HepG2 (cell line): ENCODE measurements around the gene CD79A. TPM values are rescaled to one million over a fixed set of nuclear protein-coding genes. Genes with fewer than 3 reads are reported as not detected.
A peak's percentile ranks its signal among the peaks of the same experiment; 100 is the strongest.

Experiments used
- CBX5 ChIP-seq: sonication (generic); formaldehyde crosslinking; IDR thresholded peaks from 2 replicates; pipeline ENCODE4 v1.4.0; 2020; ENCODE audit warnings: missing genetic modification reagents, borderline replicate concordance
- DMTF1 ChIP-seq: sonication (generic); formaldehyde crosslinking; IDR thresholded peaks from 2 replicates; pipeline ENCODE4 v1.4.0; 2020; ENCODE audit warnings: mild to moderate bottlenecking, missing genetic modification reagents
- ELF1 ChIP-seq: sonication (generic); formaldehyde crosslinking; IDR thresholded peaks from 2 replicates; pipeline ENCODE4 v1.4.0; 2020; ENCODE audit warnings: missing genetic modification reagents
- ETV5 ChIP-seq: IDR thresholded peaks from 2 replicates; pipeline ENCODE4 v1.6.1; 2018; ENCODE audit warnings: missing biosample characterization, missing genetic modification reagents, inconsistent platforms, borderline replicate concordance
- FOXO1 ChIP-seq: sonication (generic); formaldehyde crosslinking; IDR thresholded peaks from 2 replicates; pipeline ENCODE4 v1.4.0; 2020; ENCODE audit warnings: missing genetic modification reagents
- HCFC1 ChIP-seq: fragments of 150-350 bp; IDR thresholded peaks from 2 replicates; pipeline ENCODE4 v1.6.1; 2014; ENCODE audit warnings: low read depth, low read length
- IKZF5 ChIP-seq: IDR thresholded peaks from 2 replicates; pipeline ENCODE4 v1.6.1; 2018; ENCODE audit warnings: missing genetic modification reagents, mild to moderate bottlenecking, missing compliant biosample characterization
- MXD4 ChIP-seq: IDR thresholded peaks from 2 replicates; pipeline ENCODE4 v1.6.1; 2016; ENCODE audit warnings: mild to moderate bottlenecking, missing biosample characterization, missing genetic modification reagents
- SMC3 ChIP-seq: IDR thresholded peaks from 2 replicates; pipeline ENCODE4 v1.6.1; 2011; ENCODE audit warnings: low read length, improper control_type of control experiment
- ZNF121 ChIP-seq: sonication (generic); formaldehyde crosslinking; IDR thresholded peaks from 2 replicates; pipeline ENCODE4 v1.5.0; 2020; ENCODE audit warnings: mild to moderate bottlenecking, missing genetic modification reagents
- ZNF253 ChIP-seq: sonication (generic); formaldehyde crosslinking; IDR thresholded peaks from 2 replicates; pipeline ENCODE4 v1.8.0; 2022; ENCODE audit warnings: mild to moderate bottlenecking, missing genetic modification reagents, borderline replicate concordance
- ZNF354B ChIP-seq: sonication (generic); formaldehyde crosslinking; IDR thresholded peaks from 2 replicates; pipeline ENCODE4 v1.8.0; 2022; ENCODE audit warnings: mild to moderate bottlenecking, missing genetic modification reagents
- ZNF646 ChIP-seq: sonication (generic); formaldehyde crosslinking; IDR thresholded peaks from 2 replicates; pipeline ENCODE4 v1.9.0; 2021; ENCODE audit warnings: mild to moderate bottlenecking, missing genetic modification reagents
- ZNF670 ChIP-seq: sonication (generic); formaldehyde crosslinking; IDR thresholded peaks from 2 replicates; pipeline ENCODE4 v1.8.0; 2022; ENCODE audit warnings: mild to moderate bottlenecking, missing genetic modification reagents, borderline replicate concordance
- ZNF691 ChIP-seq: sonication (generic); formaldehyde crosslinking; IDR thresholded peaks from 2 replicates; pipeline ENCODE4 v1.4.0; 2020; ENCODE audit warnings: missing genetic modification reagents, low read depth, mild to moderate bottlenecking, borderline replicate concordance
- ZNF83 ChIP-seq: sonication (generic); formaldehyde crosslinking; IDR thresholded peaks from 2 replicates; pipeline ENCODE4 v1.4.0; 2020; ENCODE audit warnings: missing genetic modification reagents, mild to moderate bottlenecking, borderline replicate concordance
- ZNF850 ChIP-seq: sonication (generic); formaldehyde crosslinking; conservative IDR thresholded peaks from 2 replicates; pipeline ENCODE4 v1.9.0; 2021; ENCODE audit warnings: mild to moderate bottlenecking, missing genetic modification reagents
- ZSCAN12 ChIP-seq: sonication (generic); formaldehyde crosslinking; IDR thresholded peaks from 2 replicates; pipeline ENCODE4 v1.9.0; 2021; ENCODE audit warnings: mild to moderate bottlenecking, missing genetic modification reagents
- polyA plus RNA-seq, 8 experiments: library from polyadenylated mRNA; depleted of rRNA in 3 of 8; stranded (reverse) in 7 of 8; unstranded in 1 of 8; fragments of >200 nt; fragmentation: Illumina TruSeq in 4 of 8; extraction: Trizol in 4 of 8; gene quantifications; 2 replicates each; pipeline versions ENCODE4 v1.2.1 to v1.2.3, GENCODE V29; 2011 to 2016; ENCODE audit warnings: low read depth in 4 of 8, missing spikeins in 1 of 8, mixed read lengths in 1 of 8; ENCODE audit not compliant: insufficient read depth in 1 of 8
- total RNA-seq, 5 experiments: library from RNA; depleted of rRNA; stranded (reverse); fragments of >200 nt; fragmentation: Illumina TruSeq; extraction: Trizol; gene quantifications; 2 replicates each; pipeline ENCODE4 v1.2.3, GENCODE V29; 2016; ENCODE audit warnings: low read depth in 1 of 5

CD79A gene
- total and polyA plus RNA-seq, 2 of the 13 experiments (the other 11 are each of a cell fraction or from before 2014, with no cell fraction given) = 0.24 to 0.33 TPM

- TF ChIP-seq FOXO1 (CRISPR knock-in tag) (0 out of 2 replicates have a peak, but pooled peaks have one; percentile 59), ZNF253 (CRISPR knock-in tag) (no peak), ZNF83 (CRISPR knock-in tag) (no peak), ZNF670 (peak; percentile 76; the same call in 1 of the 2 replicates), ZNF354B (no peak), CBX5 (CRISPR knock-in tag) (0 out of 2 replicates have a peak, but pooled peaks have one; percentile 73), MXD4 (CRISPR knock-in tag) (peak; percentile 73), SMC3 (no peak), ETV5 (CRISPR knock-in tag) (peak; percentile 78; the same call in 1 of the 2 replicates), ZSCAN12 (CRISPR knock-in tag) (peak; percentile 89), DMTF1 (CRISPR knock-in tag) (no peak), ZNF691 (no peak), ZNF850 (CRISPR knock-in tag) (no peak), ZNF121 (no peak), ZNF646 (CRISPR knock-in tag) (no peak), HCFC1 (peak; percentile 69), IKZF5 (peak; percentile 85), ELF1 (CRISPR knock-in tag) (peak; percentile 98)
Measured at GRCh38 chr19:41883821-41884733, 7.0 kb downstream of the CD79A start (continued).
